Esophagus squamous epithelium (tissue), 5 donors: ENCODE results near the gene EPB41L2. TPM values are rescaled to one million over a fixed set of nuclear protein-coding genes. Genes with fewer than 3 reads are reported as not detected.

Experiments used
- DNase-seq: peaks from one replicate; lab custom pipeline; 2025; lab: John Stamatoyannopoulos, UW
- H3K27ac ChIP-seq, 4 donors: fragments of 200-600 bp; sonication (generic); one replicate each; pipeline ENCODE4 v1.5.1; 2016 to 2019; ENCODE audit warnings: mild to moderate bottlenecking in 1 of 4
- H3K27me3 ChIP-seq, 4 donors: fragments of 200-600 bp; sonication (generic); 1 replicate in 3 of 4; 2 replicates in 1 of 4; pipeline versions ENCODE4 v1.5.1 to v1.6.0; 2017 to 2021; ENCODE audit warnings: antibody characterized with exemption in 1 of 4
- H3K36me3 ChIP-seq, 3 donors: fragments of 200-600 bp; sonication (generic); one replicate each; pipeline ENCODE4 v1.5.1; 2016 to 2019
- H3K4me1 ChIP-seq, 3 donors: fragments of 200-600 bp; sonication (generic); one replicate each; pipeline ENCODE4 v1.5.1; 2017 to 2019
- H3K4me3 ChIP-seq, 4 donors: fragments of 200-600 bp; sonication (generic); 1 replicate in 3 of 4; 2 replicates in 1 of 4; pipeline ENCODE4 v1.5.1; 2016 to 2019; ENCODE audit warnings: mild to moderate bottlenecking in 2 of 4, moderate library complexity in 1 of 4
- H3K9me3 ChIP-seq, 3 donors: fragments of 200-600 bp; sonication (generic); one replicate each; pipeline ENCODE4 v1.5.1; 2016 to 2019
- POLR2A ChIP-seq, 4 donors: fragments of 450-650 bp; IDR thresholded peaks; one replicate each; pipeline ENCODE4 v1.6.1; 2017; ENCODE audit warnings: antibody characterized with exemption in 4 of 4, mild to moderate bottlenecking in 4 of 4, moderate library complexity in 3 of 4
- WGBS, 2 donors: methylation state at CpG; one replicate each; pipeline ENCODE4 v1.1.5; 2018; 5-methylcytosine and 5-hydroxymethylcytosine counted together
- intact Hi-C: fragments of 100-400 bp; cut with DNase I; formaldehyde crosslinking; loops from one replicate; pipeline ENCODE4 v1.15.0; 2022
- total RNA-seq, 4 donors: library from RNA; depleted of rRNA; stranded (reverse); fragments of >200 nt; gene quantifications; one replicate each; pipeline ENCODE4 v1.1.0, GENCODE V29; 2016
- TF ChIP-seq, protein P1 (sequence below), 6 experiments: fragments of 450-650 bp in 4 of 6; fragments of 200-600 bp in 2 of 6; sonication (generic) in 2 of 6; IDR thresholded peaks; one replicate each; pipeline ENCODE4 v1.5.1; 2016 to 2019; ENCODE audit warnings: antibody characterized with exemption in 6 of 6, mild to moderate bottlenecking in 4 of 6, moderate library complexity in 4 of 6
- donor health status: DM: yes; HTN: yes; CAD: no.

EPB41L2 gene
- total RNA-seq, 4 donors from 2014 or later, result 6.2 to 58.0 (median 14.9) TPM

DNA sequence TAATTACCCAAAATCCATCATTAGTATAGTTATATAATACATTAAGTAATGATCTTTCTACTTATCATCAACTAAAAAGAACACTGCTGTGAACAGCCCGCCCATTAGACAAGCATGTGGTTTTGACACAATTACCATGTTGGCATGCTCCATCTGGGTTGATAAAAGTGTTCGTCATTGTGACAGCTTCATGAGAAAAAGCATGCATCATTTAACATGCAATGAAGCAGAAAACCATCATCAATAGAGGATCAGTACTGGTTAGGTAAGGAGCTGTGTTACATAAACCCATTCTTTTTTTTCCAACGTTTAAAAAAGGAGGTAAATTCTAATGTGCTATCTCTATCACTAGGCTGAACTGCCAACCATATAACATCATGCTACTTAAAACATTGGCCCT is 101.9 kb downstream of the EPB41L2 start:
- DNase-seq, result no peak
- peaks cover 0 to 40% (median 3%) of the 10 kb centered on the region in 3 donors for H3K4me1 ChIP-seq
- no peaks in the 10 kb centered on the region for H3K27me3 ChIP-seq
- no peaks in the 10 kb centered on the region for H3K9me3 ChIP-seq
- intact Hi-C loops, result no loop called here
- no peak overlapping the region for H3K27ac ChIP-seq
- TF ChIP-seq, protein P1, sequence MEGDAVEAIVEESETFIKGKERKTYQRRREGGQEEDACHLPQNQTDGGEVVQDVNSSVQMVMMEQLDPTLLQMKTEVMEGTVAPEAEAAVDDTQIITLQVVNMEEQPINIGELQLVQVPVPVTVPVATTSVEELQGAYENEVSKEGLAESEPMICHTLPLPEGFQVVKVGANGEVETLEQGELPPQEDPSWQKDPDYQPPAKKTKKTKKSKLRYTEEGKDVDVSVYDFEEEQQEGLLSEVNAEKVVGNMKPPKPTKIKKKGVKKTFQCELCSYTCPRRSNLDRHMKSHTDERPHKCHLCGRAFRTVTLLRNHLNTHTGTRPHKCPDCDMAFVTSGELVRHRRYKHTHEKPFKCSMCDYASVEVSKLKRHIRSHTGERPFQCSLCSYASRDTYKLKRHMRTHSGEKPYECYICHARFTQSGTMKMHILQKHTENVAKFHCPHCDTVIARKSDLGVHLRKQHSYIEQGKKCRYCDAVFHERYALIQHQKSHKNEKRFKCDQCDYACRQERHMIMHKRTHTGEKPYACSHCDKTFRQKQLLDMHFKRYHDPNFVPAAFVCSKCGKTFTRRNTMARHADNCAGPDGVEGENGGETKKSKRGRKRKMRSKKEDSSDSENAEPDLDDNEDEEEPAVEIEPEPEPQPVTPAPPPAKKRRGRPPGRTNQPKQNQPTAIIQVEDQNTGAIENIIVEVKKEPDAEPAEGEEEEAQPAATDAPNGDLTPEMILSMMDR (IDR thresholded peaks at IDR 0.05), result no peak
- no peak for TF ChIP-seq POLR2A (IDR thresholded peaks at IDR 0.05)
- no peaks in the 10 kb centered on the region for H3K36me3 ChIP-seq
- 42 to 47% methylated on average over 3 of the region's 3 CpGs for WGBS, 2 donors
- no peak overlapping the region for H3K4me3 ChIP-seq

DNA sequence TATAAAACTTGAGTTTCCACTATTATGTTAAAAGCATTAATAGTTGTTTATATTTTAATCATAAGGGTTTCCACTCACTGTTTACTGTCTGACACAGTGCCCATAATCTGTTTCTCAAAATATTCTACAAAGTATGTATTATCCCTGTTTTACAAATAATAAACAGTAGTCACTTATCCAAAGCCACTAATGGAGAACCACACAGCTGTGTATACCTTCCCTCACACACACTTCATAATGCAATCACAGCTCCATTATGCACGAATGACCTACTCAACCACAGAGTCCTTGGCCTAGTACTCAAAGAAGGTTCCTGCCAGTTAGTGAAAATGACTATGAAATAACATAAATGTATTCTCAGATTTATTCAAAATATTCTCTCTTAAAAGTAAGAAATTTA is 103.1 kb downstream of the EPB41L2 start:
- H3K9me3 ChIP-seq, result no peaks in the 10 kb centered on the region
- DNase-seq, result no peak
- TF ChIP-seq POLR2A (IDR thresholded peaks at IDR 0.05), result no peak
- TF ChIP-seq, protein P1 (IDR thresholded peaks at IDR 0.05), result no peak
- peaks cover 0 to 33% (median 3%) of the 10 kb centered on the region in 3 donors for H3K4me1 ChIP-seq
- no peak overlapping the region for H3K27ac ChIP-seq
- no peak overlapping the region for H3K4me3 ChIP-seq
- intact Hi-C loops, result no loop called here
- no peaks in the 10 kb centered on the region for H3K27me3 ChIP-seq
- H3K36me3 ChIP-seq, result peaks cover 0 to 1% (median 0%) of the 10 kb centered on the region in 3 donors
- WGBS, 2 donors, result 63 to 78% methylated on average over 1 of the region's 1 CpG

DNA sequence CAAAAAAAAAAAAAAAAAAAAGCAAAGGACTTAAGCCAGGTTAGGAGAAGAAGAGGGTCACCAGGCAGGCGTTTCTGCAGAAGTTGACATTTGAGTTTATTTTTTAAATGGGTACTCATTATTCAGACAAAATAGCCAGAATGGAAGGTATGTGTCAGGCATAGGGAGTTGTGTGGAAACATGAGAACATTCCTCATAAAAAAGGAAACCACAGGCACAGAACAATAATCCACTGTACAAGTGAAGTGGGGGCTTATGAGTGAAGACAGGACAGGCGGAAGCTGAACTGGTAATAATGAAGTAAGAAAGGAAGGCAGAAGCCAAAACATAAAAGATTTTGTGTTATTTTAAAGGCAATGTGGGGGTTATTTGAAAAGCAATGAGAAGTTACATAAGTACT is 104.6 kb downstream of the EPB41L2 start:
- no peak overlapping the region for H3K4me3 ChIP-seq
- no peaks in the 10 kb centered on the region for H3K27me3 ChIP-seq
- no peak for DNase-seq
- H3K27ac ChIP-seq, result no peak overlapping the region
- H3K4me1 ChIP-seq, result peaks cover 0 to 21% (median 3%) of the 10 kb centered on the region in 3 donors
- 79 to 88% methylated on average over 2 of the region's 2 CpGs for WGBS, 2 donors
- no peaks in the 10 kb centered on the region for H3K9me3 ChIP-seq
- intact Hi-C loops, result no loop called here
- TF ChIP-seq, protein P1 (IDR thresholded peaks at IDR 0.05), result no peak
- no peak for TF ChIP-seq POLR2A (IDR thresholded peaks at IDR 0.05)
- H3K36me3 ChIP-seq, result peaks cover 0 to 13% (median 0%) of the 10 kb centered on the region in 3 donors

GRCh38 chr6:130955755-130956154 is 107.3 kb downstream of the EPB41L2 start:
- TF ChIP-seq, protein P1 (IDR thresholded peaks at IDR 0.05), result no peak
- no peak for TF ChIP-seq POLR2A (IDR thresholded peaks at IDR 0.05)
- intact Hi-C loops, result no loop called here
- H3K36me3 ChIP-seq, result peaks cover 0 to 20% (median 0%) of the 10 kb centered on the region in 3 donors
- H3K27ac ChIP-seq, result no peak overlapping the region
- peaks cover 0 to 13% (median 3%) of the 10 kb centered on the region in 3 donors for H3K4me1 ChIP-seq
- 64 to 77% methylated on average over 2 of the region's 2 CpGs for WGBS, 2 donors
- no peak overlapping the region for H3K4me3 ChIP-seq
- DNase-seq, result no peak
- H3K9me3 ChIP-seq, result no peaks in the 10 kb centered on the region
- no peaks in the 10 kb centered on the region for H3K27me3 ChIP-seq

- Histone ChIP-seq H3K36me3 (peaks cover 0 to 15% (median 0%) of the 10 kb centered on the region in 3 donors), H3K9me3 (no peaks in the 10 kb centered on the region), H3K27me3 (no peaks in the 10 kb centered on the region), H3K4me3 (no peak overlapping the region), H3K27ac (no peak overlapping the region), H3K4me1 (peaks cover 0 to 9% (median 0%) of the 10 kb centered on the region in 3 donors)
- DNase-seq, result no peak
- TF ChIP-seq POLR2A (IDR thresholded peaks at IDR 0.05), result no peak
- TF ChIP-seq, protein P1 (IDR thresholded peaks at IDR 0.05), result no peak
- intact Hi-C loops, result no loop called here
- 79 to 100% methylated on average over 1 of the region's 1 CpG for WGBS, 2 donors
Observed at GRCh38 chr6:130949553-130949952, 113.5 kb downstream of the EPB41L2 start.
